ENCODE results near the gene SLC45A1.

SLC45A1 gene

GRCh38 chr1:8303876-8304275 lies 14.0 kb upstream of the SLC45A1 start:
- ChIA-PET POLR2A (no interaction called here), CTCF (interaction anchor here (2.6 to 2.8 kb wide), 2 partner anchors 272 to 289 kb away, joined by 8 to 16 read pairs; no protein-coding TSS in a partner anchor)
- DNase-seq (ENCODE audit: low read depth, low spot score) = no peak
- no peak for TF ChIP-seq CTCF (IDR thresholded peaks at IDR 0.05; ENCODE audit: insufficient read depth, low read length, missing control alignments)
- no peak overlapping the region for H3K4me3 ChIP-seq (ENCODE audit: low read depth, low read length)

DNA sequence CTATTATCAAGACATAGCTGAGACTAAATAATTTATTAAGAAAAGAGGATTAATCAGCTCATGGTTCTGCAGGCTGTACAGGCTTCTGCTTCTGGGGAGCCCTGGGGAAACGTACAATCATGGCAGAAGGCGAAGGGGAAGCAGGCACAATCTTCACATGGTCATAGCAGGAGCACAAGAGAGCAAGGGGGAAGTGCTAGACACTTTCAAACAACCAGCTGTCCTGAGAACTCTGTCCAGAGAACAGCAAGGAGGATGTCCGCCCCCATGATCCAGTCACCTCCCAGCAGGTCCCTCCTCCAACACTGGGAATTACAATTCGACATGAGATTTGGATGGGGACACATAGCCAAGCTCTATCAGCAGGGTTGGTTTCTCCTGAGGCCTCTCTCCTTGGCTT lies 10.3 kb upstream of the SLC45A1 start:
- no peak for DNase-seq (ENCODE audit: low read depth, low spot score)
- H3K4me3 ChIP-seq (ENCODE audit: low read depth, low read length) = no peak overlapping the region
- ChIA-PET POLR2A (no interaction called here), CTCF (interaction anchor here (1.5 to 15.2 kb wide), 3 partner anchors 11 to 327 kb away, joined by 5 to 321 read pairs (median 6); no protein-coding TSS in a partner anchor)
- no peak for TF ChIP-seq CTCF (IDR thresholded peaks at IDR 0.05; ENCODE audit: insufficient read depth, low read length, missing control alignments)

DNA sequence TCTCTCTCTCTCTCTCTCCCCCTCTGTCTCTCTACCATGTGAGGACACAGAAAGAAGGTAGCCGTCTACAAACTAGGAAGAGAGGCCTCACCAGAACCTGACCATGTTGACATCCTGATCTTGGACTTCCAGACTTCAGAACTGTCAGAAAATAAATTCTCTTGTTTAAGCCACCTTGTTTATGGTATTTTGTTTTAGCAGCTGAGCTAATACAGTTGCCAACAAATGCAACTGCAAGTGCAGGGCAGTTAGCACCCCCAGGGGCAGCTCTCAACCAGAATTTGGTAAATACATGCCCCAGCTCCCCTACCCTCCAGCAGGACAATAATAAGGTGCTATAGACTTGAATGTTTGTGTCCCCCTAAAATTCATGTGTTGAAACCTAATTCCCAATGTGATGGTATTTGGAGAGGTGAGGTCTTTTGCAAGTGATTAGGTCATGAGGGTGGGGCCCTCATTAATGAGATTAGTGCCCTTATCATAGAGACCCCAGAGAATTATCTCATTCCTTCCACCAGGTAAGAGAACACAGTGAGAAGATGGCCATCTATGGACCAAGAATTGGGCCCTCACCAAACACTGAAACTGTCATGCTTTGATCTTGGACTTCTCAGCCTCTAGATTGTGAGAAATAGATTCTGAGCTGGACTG lies 6.7 kb upstream of the SLC45A1 start:
- ChIA-PET POLR2A (interaction anchor here (0.9 kb wide), 1 partner anchor 198 kb away, joined by 3 read pairs; no protein-coding TSS in a partner anchor), CTCF (interaction anchor here (0.5 to 15.2 kb wide), 5 partner anchors 73 to 331 kb away, joined by 3 to 321 read pairs (median 188); partner anchors contain the start of gene ERRFI1)
- DNase-seq (ENCODE audit: low read depth, low spot score) = no peak
- TF ChIP-seq CTCF (IDR thresholded peaks at IDR 0.05; ENCODE audit: insufficient read depth, low read length, missing control alignments) = no peak
- no peak overlapping the region for H3K4me3 ChIP-seq (ENCODE audit: low read depth, low read length)

GRCh38 chr1:8312235-8313218 lies 5.4 kb upstream of the SLC45A1 start:
- DNase-seq (ENCODE audit: low read depth, low spot score) = no peak
- CTCF ChIA-PET = interaction anchor here (0.6 to 15.2 kb wide), 7 partner anchors 12 to 332 kb away, joined by 3 to 321 read pairs (median 12); partner anchors contain the start of gene ERRFI1
- POLR2A ChIA-PET = no interaction called here
- H3K4me3 ChIP-seq (ENCODE audit: low read depth, low read length) = no peak overlapping the region
- TF ChIP-seq CTCF (IDR thresholded peaks at IDR 0.05; ENCODE audit: insufficient read depth, low read length, missing control alignments) = no peak

DNA sequence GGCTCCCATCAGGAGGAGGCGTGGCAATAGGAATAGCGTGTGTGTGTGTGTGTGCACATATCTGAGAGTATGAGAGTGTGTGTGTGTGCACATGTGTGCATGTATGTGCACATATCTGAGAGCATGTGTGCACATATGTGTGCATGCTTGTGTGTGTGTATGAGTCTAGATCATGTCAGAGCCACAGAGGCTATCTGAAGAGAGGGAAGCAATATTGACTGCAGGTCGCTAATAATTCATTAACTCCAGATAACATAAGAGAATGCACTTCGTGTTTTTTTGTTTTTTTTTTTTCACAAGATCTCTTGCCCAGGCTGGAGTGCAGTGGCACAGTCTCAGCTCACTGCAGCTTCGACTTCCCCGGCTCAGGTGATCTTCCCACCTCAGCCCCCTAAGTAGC lies 4.7 kb upstream of the SLC45A1 start:
- ChIA-PET CTCF (interaction anchor here (0.6 to 15.2 kb wide), 9 partner anchors 10 to 333 kb away, joined by 3 to 321 read pairs (median 10); partner anchors contain the start of gene ERRFI1), POLR2A (no interaction called here)
- no peak overlapping the region for H3K4me3 ChIP-seq (ENCODE audit: low read depth, low read length)
- TF ChIP-seq CTCF (IDR thresholded peaks at IDR 0.05; ENCODE audit: insufficient read depth, low read length, missing control alignments) = no peak
- DNase-seq (ENCODE audit: low read depth, low spot score) = no peak

All from AG04449 (cell line).